ENCODE measurements around the gene NBPF1. TPM values are rescaled to one million over a fixed set of nuclear protein-coding genes. Genes with fewer than 3 reads are reported as not detected.

Gene NBPF1
- total and polyA plus RNA-seq, 9 of the 15 experiments (the other 6 are each of a cell fraction or from before 2014, with no cell fraction given): 5.2 to 42.6 (median 24.1) TPM

DNA sequence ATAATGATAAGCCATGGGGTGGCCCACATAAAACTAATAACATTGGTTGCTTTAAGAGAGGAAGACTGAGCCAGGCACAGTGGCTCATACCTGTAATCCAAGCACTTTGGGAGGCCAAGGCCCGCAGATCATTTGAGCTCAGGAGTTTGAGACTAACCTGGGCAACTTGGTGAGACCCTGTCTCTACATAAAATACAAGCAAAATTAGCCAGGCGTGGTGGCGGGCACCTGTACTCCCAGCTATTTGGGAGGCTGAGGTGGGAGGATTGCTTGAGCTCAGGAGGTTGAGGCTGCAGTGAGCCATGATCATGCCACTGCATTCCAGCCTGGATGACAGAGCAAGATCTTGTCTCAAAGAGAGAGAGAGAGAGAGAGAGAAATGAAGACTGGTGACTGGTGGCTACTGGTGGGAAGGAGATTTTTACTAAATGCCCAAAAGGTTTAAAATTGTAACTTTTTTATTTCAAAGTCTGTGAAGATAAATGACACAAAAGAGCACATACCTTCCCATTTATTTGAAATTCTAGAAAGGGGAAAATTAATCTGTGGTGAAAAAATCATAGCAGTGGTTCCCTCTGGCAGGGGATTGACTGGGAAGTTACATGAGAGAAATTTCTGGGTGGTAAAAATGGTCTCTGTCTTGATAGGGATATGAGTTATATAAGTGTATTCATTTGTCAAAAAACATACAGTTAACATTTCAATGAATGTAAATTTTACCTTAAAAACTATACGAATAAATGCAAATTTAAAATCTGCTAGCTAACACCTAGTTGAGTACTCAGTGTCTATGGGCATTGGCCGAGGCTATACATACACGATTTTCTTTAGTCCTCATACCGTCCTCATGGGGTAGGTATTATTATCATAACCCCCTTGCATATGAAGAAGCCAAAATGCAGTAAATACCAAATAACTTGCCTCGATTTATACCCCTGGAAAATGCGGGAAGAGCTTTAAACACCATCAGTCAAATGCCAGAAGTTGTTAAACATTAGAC lies 2.2 kb upstream of the NBPF1 start (continued):
- TF ChIP-seq KLF1 (tag; IDR thresholded peaks at IDR 0.05) (no peak), ZNF133 (CRISPR knock-in tag; IDR thresholded peaks at IDR 0.05) (peak; percentile 93), RB1 (IDR thresholded peaks at IDR 0.05; ENCODE audit: low read depth) (no peak), CTBP1 (IDR thresholded peaks at IDR 0.05; ENCODE audit: borderline replicate concordance) (no peak), RFX1 (IDR thresholded peaks at IDR 0.05) (no peak), RBM14 (IDR thresholded peaks at IDR 0.05; ENCODE audit: borderline replicate concordance, insufficient read depth, low read depth, low read length) (no peak), ZC3H11A (IDR thresholded peaks at IDR 0.05; ENCODE audit: low read depth, low read length) (peak; percentile 93; the same call in 1 of the 2 replicates), FOXA3 (CRISPR knock-in tag; conservative IDR thresholded peaks at IDR 0.05 in 1 of 2, IDR thresholded peaks at IDR 0.05 in 1 of 2) (peak in 1 of 2 experiments; percentile 16; a peak in 1 of 4 replicates), KLF6 (CRISPR knock-in tag; IDR thresholded peaks at IDR 0.05; ENCODE audit: borderline replicate concordance) (peak; percentile 82), ZNF696 (CRISPR knock-in tag; conservative IDR thresholded peaks at IDR 0.05) (0 out of 2 replicates have a peak, but pooled peaks have one; percentile 75), JUN (IDR thresholded peaks at IDR 0.05; ENCODE audit: borderline replicate concordance, low read depth, low read length) (0 out of 2 replicates have a peak, but pooled peaks have one; percentile 5), JUN (CRISPR knock-in tag; IDR thresholded peaks at IDR 0.05; ENCODE audit: borderline replicate concordance) (no peak), ZNF707 (CRISPR knock-in tag; conservative IDR thresholded peaks at IDR 0.05) (peak; percentile 79), ZNF764 (CRISPR knock-in tag; IDR thresholded peaks at IDR 0.05; ENCODE audit: low read depth) (peak; percentile 68), NR2F6 (CRISPR knock-in tag; IDR thresholded peaks at IDR 0.05) (peak; percentile 91), EGR1 (conservative IDR thresholded peaks at IDR 0.05) (no peak), ZNF41 (CRISPR knock-in tag; conservative IDR thresholded peaks at IDR 0.05) (peak; percentile 61), ILK (tag; IDR thresholded peaks at IDR 0.05; ENCODE audit: borderline replicate concordance, low read depth) (peak; percentile 54; the same call in 1 of the 2 replicates)
- TF ChIP-seq, protein P1, sequence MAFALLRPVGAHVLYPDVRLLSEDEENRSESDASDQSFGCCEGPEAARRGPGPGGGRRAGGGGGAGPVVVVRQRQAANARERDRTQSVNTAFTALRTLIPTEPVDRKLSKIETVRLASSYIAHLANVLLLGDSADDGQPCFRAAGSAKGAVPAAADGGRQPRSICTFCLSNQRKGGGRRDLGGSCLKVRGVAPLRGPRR (CRISPR knock-in tag; IDR thresholded peaks at IDR 0.05): peak; percentile 86
- TF ChIP-seq, protein P2, sequence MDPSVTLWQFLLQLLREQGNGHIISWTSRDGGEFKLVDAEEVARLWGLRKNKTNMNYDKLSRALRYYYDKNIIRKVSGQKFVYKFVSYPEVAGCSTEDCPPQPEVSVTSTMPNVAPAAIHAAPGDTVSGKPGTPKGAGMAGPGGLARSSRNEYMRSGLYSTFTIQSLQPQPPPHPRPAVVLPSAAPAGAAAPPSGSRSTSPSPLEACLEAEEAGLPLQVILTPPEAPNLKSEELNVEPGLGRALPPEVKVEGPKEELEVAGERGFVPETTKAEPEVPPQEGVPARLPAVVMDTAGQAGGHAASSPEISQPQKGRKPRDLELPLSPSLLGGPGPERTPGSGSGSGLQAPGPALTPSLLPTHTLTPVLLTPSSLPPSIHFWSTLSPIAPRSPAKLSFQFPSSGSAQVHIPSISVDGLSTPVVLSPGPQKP (CRISPR knock-in tag; IDR thresholded peaks at IDR 0.05): no peak
- TF ChIP-seq, protein P3, sequence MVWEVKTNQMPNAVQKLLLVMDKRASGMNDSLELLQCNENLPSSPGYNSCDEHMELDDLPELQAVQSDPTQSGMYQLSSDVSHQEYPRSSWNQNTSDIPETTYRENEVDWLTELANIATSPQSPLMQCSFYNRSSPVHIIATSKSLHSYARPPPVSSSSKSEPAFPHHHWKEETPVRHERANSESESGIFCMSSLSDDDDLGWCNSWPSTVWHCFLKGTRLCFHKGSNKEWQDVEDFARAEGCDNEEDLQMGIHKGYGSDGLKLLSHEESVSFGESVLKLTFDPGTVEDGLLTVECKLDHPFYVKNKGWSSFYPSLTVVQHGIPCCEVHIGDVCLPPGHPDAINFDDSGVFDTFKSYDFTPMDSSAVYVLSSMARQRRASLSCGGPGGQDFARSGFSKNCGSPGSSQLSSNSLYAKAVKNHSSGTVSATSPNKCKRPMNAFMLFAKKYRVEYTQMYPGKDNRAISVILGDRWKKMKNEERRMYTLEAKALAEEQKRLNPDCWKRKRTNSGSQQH (CRISPR knock-in tag; IDR thresholded peaks at IDR 0.05): peak; percentile 97
